Activated naive CD8-positive, alpha-beta T cell treated with anti-CD3 and anti-CD28 coated beads, Interleukin-2, amount 50 U/mL, for 24 hours (primary cell): Measurements from ENCODE around the gene ANKHD1.
A peak's percentile ranks its signal among the peaks of the same experiment; 100 is the strongest.

Source experiments
- ATAC-seq: fragments of 150-1000 bp; cut with Tn5 transposase; one replicate; pipeline ENCODE4 v1.10.0; 2021
- DNase-seq: peaks from one replicate; pipeline ENCODE4 v3.0.0; 2021
- H3K27ac Mint-ChIP-seq: one replicate; pipeline ENCODE4 v1.8.0; 2021; ENCODE audit warnings: mild to moderate bottlenecking, mixed read lengths
- H3K27me3 Mint-ChIP-seq: one replicate; pipeline ENCODE4 v1.8.0; 2021; ENCODE audit warnings: mixed read lengths
- H3K36me3 Mint-ChIP-seq: one replicate; pipeline ENCODE4 v1.8.0; 2021; ENCODE audit warnings: low read depth, mixed read lengths
- H3K4me1 Mint-ChIP-seq: one replicate; pipeline ENCODE4 v1.8.0; 2021; ENCODE audit warnings: mixed read lengths
- H3K4me3 Mint-ChIP-seq: one replicate; pipeline ENCODE4 v1.8.0; 2021; ENCODE audit warnings: mild to moderate bottlenecking, moderate library complexity, mixed read lengths
- H3K9me3 Mint-ChIP-seq: one replicate; pipeline ENCODE4 v1.8.0; 2021; ENCODE audit warnings: mixed read lengths

The ANKHD1 gene

GRCh38 chr5:140401362-140402257 is at the start of gene ANKHD1:
Gene ANKHD1, plus strand, starts transcription at chr5:140401833. Its CDS starts 135 bp downstream, at chr5:140401968.
- ATAC-seq (peak; percentile 89), DNase-seq (peak; percentile 95)
- H3K4me1 Mint-ChIP-seq: peaks cover 40% of the 10 kb centered on the region
- H3K27ac Mint-ChIP-seq: no peak within 1 kb of the TSS
- H3K36me3 Mint-ChIP-seq: peaks cover 16% of the 10 kb centered on the region
- no peaks in the 10 kb centered on the region for H3K27me3 Mint-ChIP-seq
- H3K9me3 Mint-ChIP-seq: no peaks in the 10 kb centered on the region
- no peak within 1 kb of the TSS for H3K4me3 Mint-ChIP-seq

DNA sequence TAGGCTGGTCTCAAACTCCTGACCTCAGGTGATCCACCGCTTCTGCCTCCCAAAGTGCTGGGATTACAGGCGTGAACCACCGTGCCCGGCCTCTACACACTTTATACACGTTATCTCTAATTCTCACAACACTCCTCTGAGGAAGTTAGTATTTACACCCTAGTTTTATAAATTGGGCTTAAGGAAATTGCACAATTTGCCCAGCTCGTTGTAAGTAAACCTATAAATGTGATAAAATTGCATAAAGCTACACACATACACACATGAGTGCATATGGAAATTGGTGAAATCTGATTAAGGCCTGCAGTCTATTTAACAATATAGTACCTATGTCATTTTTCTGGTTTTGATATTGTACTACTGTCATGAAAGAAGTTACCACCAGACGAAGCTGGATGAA is 46.1 kb upstream of the ANKHD1 start:
- Mint-ChIP-seq H3K9me3 (no peaks in the 10 kb centered on the region), H3K27me3 (peaks cover 6% of the 10 kb centered on the region)
- no peak for DNase-seq

GRCh38 chr5:140356853-140357725 is 44.5 kb upstream of the ANKHD1 start:
- ATAC-seq: peak; percentile 16
- peak overlapping the region; percentile 58 for H3K4me3 Mint-ChIP-seq

More for the DNA sequence above, 46.1 kb upstream of the ANKHD1 start:
- H3K4me3 Mint-ChIP-seq: no peak overlapping the region
- no peak overlapping the region for H3K27ac Mint-ChIP-seq
- H3K4me1 Mint-ChIP-seq: peaks cover 18% of the 10 kb centered on the region
- no peak for ATAC-seq
- no peaks in the 10 kb centered on the region for H3K36me3 Mint-ChIP-seq

DNA sequence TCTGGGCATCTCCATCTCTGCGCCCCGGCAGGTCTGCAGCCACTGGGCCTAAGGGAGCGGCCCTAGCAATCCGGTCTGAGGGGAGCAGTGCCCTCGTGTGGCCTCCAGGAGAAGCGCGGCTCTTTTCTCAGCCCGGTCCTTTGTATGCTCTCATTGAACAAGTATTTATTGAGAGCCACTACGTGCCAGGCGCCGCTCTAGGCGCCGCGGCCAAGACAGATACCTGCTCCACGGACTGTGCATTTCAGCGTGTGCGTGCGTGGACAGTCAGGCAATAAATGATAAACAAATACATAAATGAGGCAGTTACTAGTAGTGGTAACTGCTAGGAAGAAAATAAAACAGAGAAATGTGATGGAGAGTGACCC is 43.9 kb upstream of the ANKHD1 start:
- Mint-ChIP-seq H3K27ac (no peak overlapping the region), H3K4me3 (peak overlapping the region; percentile 58), H3K9me3 (no peaks in the 10 kb centered on the region), H3K36me3 (no peaks in the 10 kb centered on the region), H3K27me3 (peaks cover 6% of the 10 kb centered on the region), H3K4me1 (peaks cover 15% of the 10 kb centered on the region)
- DNase-seq: peak; percentile 78
- peak; percentile 94 for ATAC-seq

More at GRCh38 chr5:140356853-140357725, 44.5 kb upstream of the ANKHD1 start:
- no peak for DNase-seq
- no peaks in the 10 kb centered on the region for H3K9me3 Mint-ChIP-seq
- no peak overlapping the region for H3K27ac Mint-ChIP-seq
- H3K27me3 Mint-ChIP-seq: peaks cover 6% of the 10 kb centered on the region
- H3K4me1 Mint-ChIP-seq: peaks cover 15% of the 10 kb centered on the region
- H3K36me3 Mint-ChIP-seq: no peaks in the 10 kb centered on the region

- Mint-ChIP-seq H3K27ac (no peak overlapping the region), H3K27me3 (peaks cover 9% of the 10 kb centered on the region), H3K36me3 (no peaks in the 10 kb centered on the region), H3K9me3 (no peaks in the 10 kb centered on the region), H3K4me3 (no peak overlapping the region), H3K4me1 (peaks cover 18% of the 10 kb centered on the region)
- ATAC-seq (no peak), DNase-seq (no peak)
These were observed 42.8 kb upstream of the ANKHD1 start for GRCh38 chr5:140358738-140359310.

DNA sequence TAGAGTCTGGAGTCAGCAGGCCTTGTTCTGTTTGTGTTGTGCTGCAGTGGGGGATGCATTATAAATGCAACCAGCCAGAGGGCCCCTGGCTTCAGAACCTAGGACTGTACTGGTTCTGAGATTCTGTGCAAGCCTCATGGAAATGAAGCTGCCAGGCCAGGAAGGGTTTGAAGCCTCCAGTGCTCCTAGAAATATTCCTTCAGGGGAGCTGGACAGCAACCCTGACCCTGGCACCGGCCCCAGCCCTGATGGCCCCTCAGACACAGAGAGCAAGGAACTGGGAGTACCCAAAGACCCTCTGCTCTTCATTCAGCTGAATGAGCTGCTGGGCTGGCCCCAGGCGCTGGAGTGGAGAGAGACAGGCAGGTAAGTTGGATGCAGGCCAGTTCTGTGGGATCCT is 41.5 kb upstream of the ANKHD1 start, which contains the start of gene SLC4A9:
Gene SLC4A9, plus strand, starts transcription at position 94 of the 400 bp plus-strand sequence. Its CDS starts 43 bp downstream, at position 137.
- Mint-ChIP-seq H3K4me1 (peaks cover 18% of the 10 kb centered on the region), H3K36me3 (no peaks in the 10 kb centered on the region), H3K27ac (no peak within 1 kb of the TSS), H3K4me3 (no peak within 1 kb of the TSS), H3K27me3 (peaks cover 9% of the 10 kb centered on the region), H3K9me3 (no peaks in the 10 kb centered on the region)
- ATAC-seq (no peak), DNase-seq (no peak)

- no peak overlapping the region for H3K27ac Mint-ChIP-seq
- peaks cover 9% of the 10 kb centered on the region for H3K27me3 Mint-ChIP-seq
- no peak overlapping the region for H3K4me3 Mint-ChIP-seq
- peaks cover 18% of the 10 kb centered on the region for H3K4me1 Mint-ChIP-seq
- no peaks in the 10 kb centered on the region for H3K36me3 Mint-ChIP-seq
- ATAC-seq (no peak), DNase-seq (no peak)
- no peaks in the 10 kb centered on the region for H3K9me3 Mint-ChIP-seq
These were observed 40.8 kb upstream of the ANKHD1 start for GRCh38 chr5:140360681-140361479.

DNA sequence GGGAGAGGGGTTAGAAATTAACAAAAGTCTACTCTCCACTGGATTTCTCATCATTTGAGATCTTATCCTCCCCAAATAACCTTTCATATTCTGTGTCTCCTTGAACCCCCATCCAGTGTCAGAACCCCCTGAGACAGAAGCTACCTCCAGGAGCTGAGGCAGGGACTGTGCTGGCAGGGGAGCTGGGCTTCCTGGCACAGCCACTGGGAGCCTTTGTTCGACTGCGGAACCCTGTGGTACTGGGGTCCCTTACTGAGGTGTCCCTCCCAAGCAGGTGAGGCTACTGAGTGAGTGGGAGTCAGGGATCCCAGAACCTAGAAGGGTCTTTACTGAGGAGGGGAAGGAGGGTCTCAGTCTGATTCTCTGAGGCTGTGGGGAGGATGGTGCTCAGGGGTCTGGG is 39.7 kb upstream of the ANKHD1 start:
- H3K4me3 Mint-ChIP-seq: no peak overlapping the region
- peaks cover 9% of the 10 kb centered on the region for H3K27me3 Mint-ChIP-seq
- DNase-seq (no peak), ATAC-seq (no peak)
- no peaks in the 10 kb centered on the region for H3K9me3 Mint-ChIP-seq
- no peaks in the 10 kb centered on the region for H3K36me3 Mint-ChIP-seq
- H3K27ac Mint-ChIP-seq: no peak overlapping the region
- peaks cover 12% of the 10 kb centered on the region for H3K4me1 Mint-ChIP-seq

DNA sequence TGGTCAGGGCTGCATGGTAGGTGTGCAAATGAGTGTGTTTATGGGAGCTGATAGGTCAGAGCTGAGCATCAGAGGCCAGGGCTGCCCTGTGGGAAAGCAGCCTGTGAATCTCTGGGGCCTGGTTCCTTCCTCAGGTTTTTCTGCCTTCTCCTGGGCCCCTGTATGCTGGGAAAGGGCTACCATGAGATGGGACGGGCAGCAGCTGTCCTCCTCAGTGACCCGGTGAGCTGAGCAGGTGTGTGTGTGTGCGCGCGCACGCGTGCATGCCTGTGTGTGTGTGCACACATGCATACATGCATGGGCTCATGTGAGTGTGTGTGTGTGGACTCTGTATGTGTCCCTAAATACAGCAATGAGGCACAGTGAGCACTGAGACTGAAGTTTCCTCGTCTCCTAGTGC is 39.3 kb upstream of the ANKHD1 start:
- H3K27ac Mint-ChIP-seq: no peak overlapping the region
- no peak overlapping the region for H3K4me3 Mint-ChIP-seq
- H3K4me1 Mint-ChIP-seq: peaks cover 9% of the 10 kb centered on the region
- no peak for ATAC-seq
- DNase-seq: no peak
- H3K36me3 Mint-ChIP-seq: no peaks in the 10 kb centered on the region
- no peaks in the 10 kb centered on the region for H3K9me3 Mint-ChIP-seq
- H3K27me3 Mint-ChIP-seq: peaks cover 9% of the 10 kb centered on the region

DNA sequence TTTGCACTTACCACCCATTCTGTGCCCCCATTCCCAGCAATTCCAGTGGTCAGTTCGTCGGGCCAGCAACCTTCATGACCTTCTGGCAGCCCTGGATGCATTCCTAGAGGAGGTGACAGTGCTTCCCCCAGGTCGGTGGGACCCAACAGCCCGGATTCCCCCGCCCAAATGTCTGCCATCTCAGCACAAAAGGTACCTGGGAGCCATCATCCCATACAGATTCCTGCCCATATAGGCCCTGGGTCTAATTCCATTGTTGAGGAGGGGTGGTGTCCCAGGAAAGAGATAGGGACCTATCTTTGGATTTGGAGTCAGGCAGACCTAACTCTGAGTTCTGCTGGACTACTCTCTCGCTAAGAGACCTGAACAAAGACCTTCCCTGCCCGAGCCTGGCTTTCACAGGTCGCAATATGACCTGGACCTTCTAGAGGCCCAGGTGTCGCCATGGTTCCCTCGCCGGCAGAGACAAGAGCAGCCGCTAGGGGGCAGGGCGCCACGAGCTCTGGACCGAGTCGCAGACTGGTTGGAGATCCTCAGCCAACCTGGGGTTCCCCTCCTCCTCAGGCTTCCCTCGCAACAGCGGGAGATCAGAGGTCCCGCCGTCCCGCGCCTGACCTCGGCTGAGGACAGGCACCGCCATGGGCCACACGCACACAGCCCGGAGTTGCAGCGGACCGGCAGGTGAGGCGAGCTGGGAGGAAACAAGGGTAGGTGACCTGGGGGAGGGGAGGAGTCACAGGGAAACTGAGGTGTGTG is 38.6 kb upstream of the ANKHD1 start:
- ATAC-seq: peak; percentile 88
- Mint-ChIP-seq H3K27ac (no peak overlapping the region), H3K4me1 (peaks cover 6% of the 10 kb centered on the region)

DNA sequence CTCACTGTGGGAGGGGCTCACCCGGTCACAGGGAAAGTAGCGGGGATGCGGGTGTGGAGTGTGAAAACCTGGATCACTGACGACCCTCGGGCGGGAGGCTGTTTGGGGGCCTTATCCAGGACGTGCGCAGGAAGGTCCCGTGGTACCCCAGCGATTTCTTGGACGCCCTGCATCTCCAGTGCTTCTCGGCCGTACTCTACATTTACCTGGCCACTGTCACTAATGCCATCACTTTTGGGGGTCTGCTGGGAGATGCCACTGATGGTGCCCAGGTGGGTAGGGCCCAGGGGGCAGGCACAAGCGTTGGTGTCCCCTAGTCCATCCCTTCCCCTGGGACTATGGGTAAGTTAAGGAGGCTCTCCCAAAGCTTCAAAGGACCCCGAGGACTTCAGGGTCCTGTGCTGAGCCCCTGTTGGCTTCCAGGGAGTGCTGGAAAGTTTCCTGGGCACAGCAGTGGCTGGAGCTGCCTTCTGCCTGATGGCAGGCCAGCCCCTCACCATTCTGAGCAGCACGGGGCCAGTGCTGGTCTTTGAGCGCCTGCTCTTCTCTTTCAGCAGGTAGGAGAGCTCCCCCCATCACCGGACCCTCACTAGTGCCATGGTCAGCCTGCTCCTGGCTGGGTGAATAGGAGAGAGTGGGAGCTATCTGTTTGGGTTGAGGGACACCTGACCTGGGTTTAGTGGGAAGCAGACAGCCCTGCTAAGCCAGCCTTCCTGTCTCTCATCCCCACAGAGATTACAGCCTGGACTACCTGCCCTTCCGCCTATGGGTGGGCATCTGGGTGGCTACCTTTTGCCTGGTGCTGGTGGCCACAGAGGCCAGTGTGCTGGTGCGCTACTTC is 37.8 kb upstream of the ANKHD1 start:
- Mint-ChIP-seq H3K9me3 (no peaks in the 10 kb centered on the region), H3K27me3 (peaks cover 3% of the 10 kb centered on the region), H3K4me3 (peak overlapping the region; percentile 74), H3K36me3 (no peaks in the 10 kb centered on the region), H3K4me1 (peaks cover 6% of the 10 kb centered on the region), H3K27ac (no peak overlapping the region)
- ATAC-seq: no peak
- no peak for DNase-seq

More for the DNA sequence above, 38.6 kb upstream of the ANKHD1 start:
- Mint-ChIP-seq H3K4me3 (peak overlapping the region; percentile 74), H3K27me3 (peaks cover 6% of the 10 kb centered on the region), H3K36me3 (no peaks in the 10 kb centered on the region), H3K9me3 (no peaks in the 10 kb centered on the region)
- DNase-seq: peak; percentile 91

GRCh38 chr5:140364472-140364765 is 37.2 kb upstream of the ANKHD1 start:
- H3K9me3 Mint-ChIP-seq: no peaks in the 10 kb centered on the region
- H3K4me1 Mint-ChIP-seq: peaks cover 6% of the 10 kb centered on the region
- ATAC-seq (no peak), DNase-seq (no peak)
- no peak overlapping the region for H3K4me3 Mint-ChIP-seq
- no peak overlapping the region for H3K27ac Mint-ChIP-seq
- H3K27me3 Mint-ChIP-seq: peaks cover 3% of the 10 kb centered on the region
- no peaks in the 10 kb centered on the region for H3K36me3 Mint-ChIP-seq

- Mint-ChIP-seq H3K4me3 (no peak overlapping the region), H3K27ac (no peak overlapping the region), H3K27me3 (peaks cover 3% of the 10 kb centered on the region), H3K9me3 (no peaks in the 10 kb centered on the region), H3K36me3 (no peaks in the 10 kb centered on the region), H3K4me1 (peaks cover 6% of the 10 kb centered on the region)
- no peak for ATAC-seq
- DNase-seq: no peak
These were observed 36.4 kb upstream of the ANKHD1 start for GRCh38 chr5:140365282-140365681.
